ENCODE results near the gene HPN. TPM values are rescaled to one million over a fixed set of nuclear protein-coding genes. Genes with fewer than 3 reads are reported as not detected.

The HPN gene
- total RNA-seq, 1 donor from 2014 or later = not detected

DNA sequence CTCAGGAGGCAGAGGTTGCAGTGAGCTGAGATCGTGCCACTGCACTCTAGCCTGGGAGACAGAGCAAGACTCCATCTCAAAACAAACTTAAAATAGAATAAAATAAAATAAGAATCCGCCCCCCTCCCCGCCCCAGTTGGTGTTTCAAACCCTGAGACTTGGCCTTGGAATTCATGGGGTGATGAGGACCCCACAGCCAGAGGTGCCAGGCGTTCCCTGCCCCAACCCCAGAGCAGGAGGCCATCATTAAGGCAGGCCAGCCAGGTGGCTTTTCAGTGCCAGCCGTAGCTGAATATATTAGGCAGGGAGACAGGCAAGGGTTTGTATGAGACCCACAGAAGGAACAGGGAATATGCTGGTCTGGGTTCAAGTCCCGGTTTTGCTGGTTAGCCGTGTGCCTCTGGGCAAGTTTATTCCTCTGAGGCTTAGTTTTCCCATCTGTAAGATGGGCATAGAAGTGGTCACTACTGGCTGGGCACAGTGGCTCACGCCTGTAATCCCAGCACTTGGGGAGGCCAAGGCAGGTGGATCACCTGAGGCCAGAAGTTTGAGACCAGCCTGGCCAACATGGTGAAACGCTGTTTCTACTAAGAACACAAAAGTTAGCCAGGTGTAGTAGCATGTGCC is 12.3 kb downstream of the HPN start:
- Mint-ChIP-seq H3K4me1 (ENCODE audit: unreplicated experiment) (no peaks in the 10 kb centered on the region), H3K27ac (ENCODE audit: unreplicated experiment) (no peak overlapping the region), H3K36me3 (ENCODE audit: unreplicated experiment) (no peaks in the 10 kb centered on the region), H3K4me3 (ENCODE audit: unreplicated experiment) (no peak overlapping the region), H3K27me3 (ENCODE audit: unreplicated experiment) (peaks cover 27% of the 10 kb centered on the region), H3K9me3 (ENCODE audit: unreplicated experiment) (no peaks in the 10 kb centered on the region)
- TF ChIP-seq CTCF (IDR thresholded peaks at IDR 0.05) = no peak
- no peak for DNase-seq (ENCODE audit: extremely low spot score, unreplicated experiment)

GRCh38 chr19:35054626-35055025 is 13.1 kb downstream of the HPN start:
- Mint-ChIP-seq H3K4me3 (ENCODE audit: unreplicated experiment) (no peak overlapping the region), H3K4me1 (ENCODE audit: unreplicated experiment) (no peaks in the 10 kb centered on the region)
- no peak for TF ChIP-seq CTCF (IDR thresholded peaks at IDR 0.05)

DNA sequence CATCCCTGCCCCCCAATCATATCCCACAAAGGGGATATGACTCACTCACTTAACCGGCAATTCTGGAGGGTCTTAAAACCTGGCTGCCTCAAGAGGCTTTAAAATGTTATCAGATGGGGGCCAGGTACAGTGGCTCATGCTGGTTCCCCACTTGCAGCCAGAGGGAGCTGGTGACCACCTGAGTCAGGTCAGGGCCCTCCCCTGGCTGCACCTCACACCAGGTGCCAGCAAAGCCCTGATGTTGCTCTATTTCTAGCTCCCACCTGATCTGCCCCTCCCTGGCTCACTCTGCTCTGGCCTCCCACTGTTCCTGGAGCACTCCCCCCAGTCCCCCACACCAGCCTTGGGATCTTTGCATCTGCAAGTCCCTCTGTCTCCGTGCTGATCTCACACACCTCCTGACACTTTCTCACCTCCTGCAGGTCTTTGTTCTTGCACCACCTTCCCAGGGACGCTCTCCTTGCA is 14.2 kb downstream of the HPN start:
- no peak for DNase-seq (ENCODE audit: extremely low spot score, unreplicated experiment)
- TF ChIP-seq CTCF (IDR thresholded peaks at IDR 0.05) = peak; percentile 18
- H3K4me1 Mint-ChIP-seq (ENCODE audit: unreplicated experiment) = no peaks in the 10 kb centered on the region
- no peaks in the 10 kb centered on the region for H3K9me3 Mint-ChIP-seq (ENCODE audit: unreplicated experiment)
- H3K27ac Mint-ChIP-seq (ENCODE audit: unreplicated experiment) = no peak overlapping the region
- H3K4me3 Mint-ChIP-seq (ENCODE audit: unreplicated experiment) = no peak overlapping the region
- peaks cover 26% of the 10 kb centered on the region for H3K27me3 Mint-ChIP-seq (ENCODE audit: unreplicated experiment)
- H3K36me3 Mint-ChIP-seq (ENCODE audit: unreplicated experiment) = no peaks in the 10 kb centered on the region

More at GRCh38 chr19:35054626-35055025, 13.1 kb downstream of the HPN start:
- H3K9me3 Mint-ChIP-seq (ENCODE audit: unreplicated experiment) = no peaks in the 10 kb centered on the region
- peaks cover 28% of the 10 kb centered on the region for H3K27me3 Mint-ChIP-seq (ENCODE audit: unreplicated experiment)
- H3K36me3 Mint-ChIP-seq (ENCODE audit: unreplicated experiment) = no peaks in the 10 kb centered on the region
- H3K27ac Mint-ChIP-seq (ENCODE audit: unreplicated experiment) = no peak overlapping the region
- no peak for DNase-seq (ENCODE audit: extremely low spot score, unreplicated experiment)

- H3K4me1 Mint-ChIP-seq (ENCODE audit: unreplicated experiment) = no peaks in the 10 kb centered on the region
- no peak overlapping the region for H3K4me3 Mint-ChIP-seq (ENCODE audit: unreplicated experiment)
- no peak for DNase-seq (ENCODE audit: extremely low spot score, unreplicated experiment)
- no peak for TF ChIP-seq CTCF (IDR thresholded peaks at IDR 0.05)
- H3K27ac Mint-ChIP-seq (ENCODE audit: unreplicated experiment) = no peak overlapping the region
- no peaks in the 10 kb centered on the region for H3K9me3 Mint-ChIP-seq (ENCODE audit: unreplicated experiment)
- peaks cover 26% of the 10 kb centered on the region for H3K27me3 Mint-ChIP-seq (ENCODE audit: unreplicated experiment)
- H3K36me3 Mint-ChIP-seq (ENCODE audit: unreplicated experiment) = no peaks in the 10 kb centered on the region
These were observed 15.1 kb downstream of the HPN start for GRCh38 chr19:35056513-35057063.

GRCh38 chr19:35058370-35058769 is 16.8 kb downstream of the HPN start:
- Mint-ChIP-seq H3K27me3 (ENCODE audit: unreplicated experiment) (peaks cover 28% of the 10 kb centered on the region), H3K9me3 (ENCODE audit: unreplicated experiment) (no peaks in the 10 kb centered on the region)
- DNase-seq (ENCODE audit: extremely low spot score, unreplicated experiment) = no peak

More at GRCh38 chr19:35058370-35058769, 16.8 kb downstream of the HPN start:
- TF ChIP-seq CTCF (IDR thresholded peaks at IDR 0.05) = no peak
- Mint-ChIP-seq H3K27ac (ENCODE audit: unreplicated experiment) (no peak overlapping the region), H3K4me1 (ENCODE audit: unreplicated experiment) (no peaks in the 10 kb centered on the region), H3K4me3 (ENCODE audit: unreplicated experiment) (no peak overlapping the region), H3K36me3 (ENCODE audit: unreplicated experiment) (no peaks in the 10 kb centered on the region)

Data from osteocyte (in vitro differentiated cells).